Measurements from ENCODE around the gene PERM1. TPM values are rescaled to one million over a fixed set of nuclear protein-coding genes. Genes with fewer than 3 reads are reported as not detected.
A peak's percentile ranks its signal among the peaks of the same experiment; 100 is the strongest.

The PERM1 gene
- total and polyA plus RNA-seq, 2 donors (not counting 1 experiment from before 2014, with no cell fraction given), result 0.03 to 0.17 TPM

- no peaks in the 10 kb centered on the region for H3K79me2 ChIP-seq (ENCODE audit: control insufficient read depth, insufficient read depth, low read length)
- H3K27ac ChIP-seq (ENCODE audit: insufficient read depth, low read length), result no peak overlapping the region
- peaks cover 32% of the 10 kb centered on the region for H3K36me3 ChIP-seq (ENCODE audit: control insufficient read depth, insufficient read depth, low read length)
- H3K9me3 ChIP-seq (ENCODE audit: control insufficient read depth, insufficient read depth, low read depth, low read length), result no peaks in the 10 kb centered on the region
- H2AFZ ChIP-seq (ENCODE audit: low read length), result no peak overlapping the region
- DNase-seq (ENCODE audit: low read depth in 2 of 2), result no peak
- no peaks in the 10 kb centered on the region for H4K20me1 ChIP-seq (ENCODE audit: control insufficient read depth, extremely low read depth, insufficient read depth, low read length)
- TF ChIP-seq EZH2 (IDR thresholded peaks at IDR 0.05; ENCODE audit: low read length, missing control alignments), result no peak
- TF ChIP-seq, protein P1, sequence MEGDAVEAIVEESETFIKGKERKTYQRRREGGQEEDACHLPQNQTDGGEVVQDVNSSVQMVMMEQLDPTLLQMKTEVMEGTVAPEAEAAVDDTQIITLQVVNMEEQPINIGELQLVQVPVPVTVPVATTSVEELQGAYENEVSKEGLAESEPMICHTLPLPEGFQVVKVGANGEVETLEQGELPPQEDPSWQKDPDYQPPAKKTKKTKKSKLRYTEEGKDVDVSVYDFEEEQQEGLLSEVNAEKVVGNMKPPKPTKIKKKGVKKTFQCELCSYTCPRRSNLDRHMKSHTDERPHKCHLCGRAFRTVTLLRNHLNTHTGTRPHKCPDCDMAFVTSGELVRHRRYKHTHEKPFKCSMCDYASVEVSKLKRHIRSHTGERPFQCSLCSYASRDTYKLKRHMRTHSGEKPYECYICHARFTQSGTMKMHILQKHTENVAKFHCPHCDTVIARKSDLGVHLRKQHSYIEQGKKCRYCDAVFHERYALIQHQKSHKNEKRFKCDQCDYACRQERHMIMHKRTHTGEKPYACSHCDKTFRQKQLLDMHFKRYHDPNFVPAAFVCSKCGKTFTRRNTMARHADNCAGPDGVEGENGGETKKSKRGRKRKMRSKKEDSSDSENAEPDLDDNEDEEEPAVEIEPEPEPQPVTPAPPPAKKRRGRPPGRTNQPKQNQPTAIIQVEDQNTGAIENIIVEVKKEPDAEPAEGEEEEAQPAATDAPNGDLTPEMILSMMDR (conservative IDR thresholded peaks at IDR 0.05 in 1 of 2, IDR thresholded peaks at IDR 0.05 in 1 of 2; ENCODE audit: low read depth in 1 of 2, low read length in 2 of 2), result no peak
- H3K4me3 ChIP-seq (replicated peaks in 1 of 4; ENCODE audit: control extremely low read depth in 1 of 4, insufficient read depth in 1 of 4, low read depth in 3 of 4, low read length in 4 of 4), result no peak overlapping the region
- no peak overlapping the region for H3K9ac ChIP-seq (ENCODE audit: insufficient read depth, low read length)
- H3K4me1 ChIP-seq (ENCODE audit: control insufficient read depth, extremely low read depth, insufficient read depth, low read length), result peaks cover 21% of the 10 kb centered on the region
- H3K27me3 ChIP-seq (ENCODE audit: control insufficient read depth, insufficient read depth, low read length), result no peaks in the 10 kb centered on the region
- H3K4me2 ChIP-seq (ENCODE audit: extremely low read depth, insufficient read depth, low read length), result no peak overlapping the region
Observed at GRCh38 chr1:945688-946556, 36.0 kb downstream of the PERM1 start.

- Histone ChIP-seq H3K9ac (ENCODE audit: insufficient read depth, low read length) (no peak overlapping the region), H4K20me1 (ENCODE audit: control insufficient read depth, extremely low read depth, insufficient read depth, low read length) (no peaks in the 10 kb centered on the region), H3K27ac (ENCODE audit: insufficient read depth, low read length) (peak overlapping the region; percentile 72), H3K79me2 (ENCODE audit: control insufficient read depth, insufficient read depth, low read length) (no peaks in the 10 kb centered on the region), H3K27me3 (ENCODE audit: control insufficient read depth, insufficient read depth, low read length) (no peaks in the 10 kb centered on the region), H3K4me2 (ENCODE audit: extremely low read depth, insufficient read depth, low read length) (no peak overlapping the region), H3K36me3 (ENCODE audit: control insufficient read depth, insufficient read depth, low read length) (peaks cover 21% of the 10 kb centered on the region), H3K9me3 (ENCODE audit: control insufficient read depth, insufficient read depth, low read depth, low read length) (no peaks in the 10 kb centered on the region), H3K4me1 (ENCODE audit: control insufficient read depth, extremely low read depth, insufficient read depth, low read length) (peaks cover 24% of the 10 kb centered on the region), H2AFZ (ENCODE audit: low read length) (no peak overlapping the region), H3K4me3 (replicated peaks in 1 of 4; ENCODE audit: control extremely low read depth in 1 of 4, insufficient read depth in 1 of 4, low read depth in 3 of 4, low read length in 4 of 4) (no peak overlapping the region)
- peak; percentile 71 to 95 for DNase-seq (ENCODE audit: low read depth in 2 of 2)
- TF ChIP-seq, protein P1 (conservative IDR thresholded peaks at IDR 0.05 in 1 of 2, IDR thresholded peaks at IDR 0.05 in 1 of 2; ENCODE audit: low read depth in 1 of 2, low read length in 2 of 2), result no peak
- TF ChIP-seq EZH2 (IDR thresholded peaks at IDR 0.05; ENCODE audit: low read length, missing control alignments), result no peak
Observed at GRCh38 chr1:944341-945325, 37.3 kb downstream of the PERM1 start.
